Mammary epithelial cell (primary cell): ENCODE data around the gene IL7R.

Source experiments
- CTCF ChIP-seq, 2 donors: IDR thresholded peaks in 1 of 2; conservative IDR thresholded peaks in 1 of 2; 2 replicates each; pipeline ENCODE4 v1.5.1; 2011 to 2012; ENCODE audit warnings: inconsistent platforms in 2 of 2, low read length in 2 of 2, mild to moderate bottlenecking in 2 of 2, control low read depth in 1 of 2, low read depth in 1 of 2; ENCODE audit not compliant: insufficient read depth in 1 of 2; ENCODE audit errors: extremely low read depth in 1 of 2
- EZH2 ChIP-seq: IDR thresholded peaks from 2 replicates; pipeline ENCODE4 v1.6.1; 2012; ENCODE audit warnings: low read length, inconsistent platforms, borderline replicate concordance

GRCh38 chr5:35867998-35868397, 11.3 kb downstream of the IL7R start:
- TF ChIP-seq CTCF (conservative IDR thresholded peaks at IDR 0.05 in 1 of 2, IDR thresholded peaks at IDR 0.05 in 1 of 2; ENCODE audit: extremely low read depth in 1 of 2, insufficient read depth in 1 of 2, low read depth in 1 of 2, low read length in 2 of 2) (no peak), EZH2 (no peak)
